Epithelial cell of proximal tubule (primary cell): ENCODE results near the gene KCNJ12. TPM values are rescaled to one million over a fixed set of nuclear protein-coding genes. Genes with fewer than 3 reads are reported as not detected.

Experiments used
- DNase-seq: peaks from one replicate; pipeline ENCODE4 v3.0.0-alpha.2; 2011; ENCODE audit warnings: low read depth
- H3K4me3 ChIP-seq: 2 replicates; pipeline ENCODE4 v1.5.1; 2011; ENCODE audit warnings: low read depth, mild to moderate bottlenecking, low read length
- total RNA-seq: library from RNA; depleted of rRNA; stranded (reverse); fragments of >200 nt; gene quantifications from 2 replicates; pipeline ENCODE4 v1.2.3, GENCODE V29; 2015
- TF ChIP-seq, protein P1 (sequence below): conservative IDR thresholded peaks from 2 replicates; pipeline ENCODE4 v1.5.1; 2012; ENCODE audit warnings: low read depth, mild to moderate bottlenecking, low read length

The KCNJ12 gene
- total RNA-seq, 1 donor from 2014 or later = 0.06 TPM

DNA sequence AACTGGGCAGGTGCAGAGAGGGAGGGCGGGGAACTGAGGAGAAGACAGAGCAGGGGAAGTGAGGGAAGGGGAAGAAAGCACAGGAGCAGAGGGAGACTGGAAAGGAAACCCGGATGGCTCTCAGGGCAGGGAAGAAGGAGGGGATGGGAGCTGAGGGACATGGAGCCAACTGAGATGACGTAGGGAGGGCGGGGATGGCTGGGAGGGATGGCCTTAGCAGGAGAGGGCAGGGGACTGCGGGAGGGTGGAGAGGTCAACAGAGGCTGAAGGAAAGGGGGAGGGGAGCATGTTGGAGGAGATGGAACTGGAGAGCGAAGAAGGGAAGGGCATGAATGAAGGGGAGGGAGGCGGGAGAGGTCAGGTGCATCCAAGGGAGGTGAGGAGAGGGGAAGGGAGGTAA is 81.9 kb downstream of the KCNJ12 start:
- TF ChIP-seq, protein P1, sequence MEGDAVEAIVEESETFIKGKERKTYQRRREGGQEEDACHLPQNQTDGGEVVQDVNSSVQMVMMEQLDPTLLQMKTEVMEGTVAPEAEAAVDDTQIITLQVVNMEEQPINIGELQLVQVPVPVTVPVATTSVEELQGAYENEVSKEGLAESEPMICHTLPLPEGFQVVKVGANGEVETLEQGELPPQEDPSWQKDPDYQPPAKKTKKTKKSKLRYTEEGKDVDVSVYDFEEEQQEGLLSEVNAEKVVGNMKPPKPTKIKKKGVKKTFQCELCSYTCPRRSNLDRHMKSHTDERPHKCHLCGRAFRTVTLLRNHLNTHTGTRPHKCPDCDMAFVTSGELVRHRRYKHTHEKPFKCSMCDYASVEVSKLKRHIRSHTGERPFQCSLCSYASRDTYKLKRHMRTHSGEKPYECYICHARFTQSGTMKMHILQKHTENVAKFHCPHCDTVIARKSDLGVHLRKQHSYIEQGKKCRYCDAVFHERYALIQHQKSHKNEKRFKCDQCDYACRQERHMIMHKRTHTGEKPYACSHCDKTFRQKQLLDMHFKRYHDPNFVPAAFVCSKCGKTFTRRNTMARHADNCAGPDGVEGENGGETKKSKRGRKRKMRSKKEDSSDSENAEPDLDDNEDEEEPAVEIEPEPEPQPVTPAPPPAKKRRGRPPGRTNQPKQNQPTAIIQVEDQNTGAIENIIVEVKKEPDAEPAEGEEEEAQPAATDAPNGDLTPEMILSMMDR = no peak
- H3K4me3 ChIP-seq = no peak overlapping the region
- DNase-seq = no peak

DNA sequence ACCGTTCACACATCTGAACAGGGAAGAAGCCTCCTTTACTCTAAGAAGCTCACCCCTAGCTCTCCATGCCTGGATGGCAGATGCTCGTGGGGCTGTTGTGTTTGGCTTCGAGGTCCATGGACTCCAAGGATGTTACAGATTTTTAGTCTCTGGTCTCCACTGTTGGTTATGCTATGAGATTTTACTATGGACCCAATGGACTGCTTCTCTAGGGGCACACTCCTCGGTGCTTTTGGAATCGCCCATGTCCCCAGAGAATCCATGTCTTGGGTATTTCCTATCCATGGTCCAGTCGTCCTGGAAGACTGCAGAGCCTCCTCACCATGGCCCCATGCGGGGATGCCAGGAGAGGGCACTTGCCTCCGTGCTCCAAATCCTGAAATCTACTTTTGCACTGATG is 83.4 kb downstream of the KCNJ12 start:
- TF ChIP-seq, protein P1 = no peak
- H3K4me3 ChIP-seq = no peak overlapping the region
- DNase-seq = no peak

DNA sequence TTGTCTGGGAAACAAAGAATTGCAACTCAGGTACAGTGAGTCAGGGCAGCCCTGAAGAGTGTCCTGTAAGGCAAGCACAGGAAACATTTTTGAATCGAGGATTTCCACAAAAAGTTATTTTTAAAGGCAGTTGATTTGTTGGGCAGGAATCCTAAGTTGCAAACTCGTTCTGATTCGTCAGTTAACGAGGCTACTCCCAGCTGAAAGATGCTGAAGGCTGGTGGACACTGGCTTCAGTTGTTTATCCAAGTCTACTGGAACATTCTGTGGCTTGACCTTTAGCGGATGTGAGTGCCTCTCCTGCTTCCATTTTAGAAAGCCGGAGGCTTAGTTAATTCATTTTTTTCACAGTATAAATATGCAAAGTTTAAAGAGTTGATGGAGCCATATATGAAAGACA is 84.2 kb downstream of the KCNJ12 start:
- H3K4me3 ChIP-seq = no peak overlapping the region
- no peak for DNase-seq
- TF ChIP-seq, protein P1 = no peak

DNA sequence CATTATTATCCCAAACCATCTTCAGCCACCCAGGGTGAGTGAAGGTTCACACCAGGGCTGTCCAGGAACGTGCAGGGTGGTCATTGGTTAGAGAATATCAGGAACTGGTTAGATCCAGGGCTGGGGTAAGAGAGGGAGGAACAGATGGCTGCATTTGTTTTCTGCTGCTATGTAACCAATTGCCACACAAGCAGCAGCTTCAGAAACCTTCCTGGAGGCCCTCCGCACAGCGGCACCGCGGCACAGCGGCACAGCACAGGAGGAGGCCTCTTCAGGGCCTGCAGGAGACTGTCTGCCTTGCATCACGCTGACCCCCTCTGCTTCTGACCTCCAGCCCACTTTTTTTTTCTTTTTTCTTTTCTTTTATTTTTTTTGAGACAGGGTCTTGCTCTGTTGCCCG is 86.1 kb downstream of the KCNJ12 start:
- no peak for DNase-seq
- TF ChIP-seq, protein P1 = no peak
- H3K4me3 ChIP-seq = no peak overlapping the region

DNA sequence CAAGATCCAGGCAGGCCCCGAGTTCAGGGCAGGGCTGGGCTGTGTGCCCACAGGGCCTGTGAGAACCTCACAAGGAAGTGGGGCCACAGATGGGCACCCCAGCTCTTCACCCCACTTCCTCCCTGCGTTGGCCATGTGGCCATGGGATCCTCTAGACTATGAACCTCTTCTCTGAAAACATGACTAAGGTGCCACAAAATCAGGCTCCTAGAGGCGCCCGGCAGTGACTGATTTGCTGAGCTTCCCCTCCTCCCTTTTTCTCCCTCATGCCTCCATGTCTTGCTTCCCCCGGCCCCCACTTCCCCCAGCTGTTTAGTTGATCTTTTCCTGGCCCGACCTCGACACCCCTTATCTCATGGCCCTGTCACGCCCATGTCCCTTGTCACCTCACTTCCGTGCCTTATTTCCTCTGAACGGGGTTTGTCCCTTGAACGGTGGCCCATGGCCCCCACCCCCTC is 87.1 kb downstream of the KCNJ12 start:
- TF ChIP-seq, protein P1 = no peak
- no peak for DNase-seq
- no peak overlapping the region for H3K4me3 ChIP-seq

DNA sequence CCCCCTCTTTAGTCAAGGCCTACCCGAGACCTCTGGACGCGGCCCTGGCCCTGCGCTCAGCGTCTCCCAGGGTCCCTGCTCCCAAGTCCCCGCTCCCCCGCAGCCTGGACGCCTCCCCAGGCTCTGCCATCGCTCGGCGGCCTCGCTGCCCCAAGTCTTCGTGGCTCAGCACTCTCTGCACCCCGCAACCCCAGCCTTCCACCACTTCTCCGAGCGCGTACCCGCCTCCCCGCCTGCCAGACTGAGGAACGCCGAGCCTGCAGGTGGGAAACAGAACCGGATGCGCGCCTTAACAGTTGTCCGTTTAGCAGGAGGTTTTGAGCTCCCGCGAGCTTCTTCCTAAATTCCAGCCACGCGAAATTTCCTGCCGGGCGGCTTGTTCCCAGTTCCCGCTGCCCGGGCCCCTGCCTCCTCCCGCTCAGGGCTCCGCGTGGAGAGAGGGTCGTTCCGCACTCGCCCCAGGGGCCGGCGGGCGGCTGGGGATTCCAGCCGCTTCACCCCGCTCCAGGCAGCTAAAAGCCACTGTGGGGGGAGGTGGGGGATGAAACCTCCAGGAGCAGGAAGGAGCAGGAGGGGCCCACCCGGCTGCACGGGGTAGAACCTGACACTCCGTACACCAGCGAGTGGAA is 87.7 kb downstream of the KCNJ12 start:
- TF ChIP-seq, protein P1 = no peak
- DNase-seq = no peak

DNA sequence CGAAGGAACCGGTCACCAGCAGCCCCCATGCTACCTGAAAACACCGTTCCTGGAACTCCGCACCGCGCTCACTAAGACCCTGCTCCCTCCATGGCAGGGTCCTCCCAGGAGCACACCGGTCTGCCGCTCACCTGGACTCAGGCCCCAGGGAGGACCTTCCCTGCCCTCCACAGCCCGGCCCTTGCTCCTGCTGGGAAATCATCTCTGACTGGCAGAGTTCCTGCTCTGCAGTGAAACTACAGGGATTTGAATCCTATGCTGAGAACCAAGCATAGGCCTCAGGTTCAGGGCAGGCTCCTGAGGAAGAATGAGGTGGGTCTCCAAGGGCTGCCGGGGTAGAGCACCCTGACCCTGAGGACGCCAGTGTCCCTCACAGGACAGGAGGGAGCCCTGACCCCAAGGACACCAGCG is 88.5 kb downstream of the KCNJ12 start:
- H3K4me3 ChIP-seq = no peak overlapping the region
- no peak for DNase-seq
- TF ChIP-seq, protein P1 = no peak

More for the DNA sequence above, 87.7 kb downstream of the KCNJ12 start:
- H3K4me3 ChIP-seq = no peak overlapping the region
